ENCODE results near the gene TNFRSF13B.

GRCh38 chr17:16911141-16911937 lies 60.6 kb downstream of the TNFRSF13B start:
- TF ChIP-seq CTCF (IDR thresholded peaks at IDR 0.05 in 2 of 3, conservative IDR thresholded peaks at IDR 0.05 in 1 of 3; ENCODE audit: borderline replicate concordance in 1 of 3, insufficient read depth in 1 of 3, low read depth in 2 of 3, low read length in 2 of 3) (no peak), POLR2AphosphoS5 (IDR thresholded peaks at IDR 0.05; ENCODE audit: low read depth, low read length) (no peak), POLR2A (IDR thresholded peaks at IDR 0.05; ENCODE audit: borderline replicate concordance, extremely low read depth, insufficient read depth, insufficient read length) (no peak), ZFX (IDR thresholded peaks at IDR 0.05) (no peak), ZNF274 (IDR thresholded peaks at IDR 0.05; ENCODE audit: low read depth, low read length) (no peak), SIN3A (IDR thresholded peaks at IDR 0.05; ENCODE audit: low read depth) (no peak)
- TF ChIP-seq, protein P1, sequence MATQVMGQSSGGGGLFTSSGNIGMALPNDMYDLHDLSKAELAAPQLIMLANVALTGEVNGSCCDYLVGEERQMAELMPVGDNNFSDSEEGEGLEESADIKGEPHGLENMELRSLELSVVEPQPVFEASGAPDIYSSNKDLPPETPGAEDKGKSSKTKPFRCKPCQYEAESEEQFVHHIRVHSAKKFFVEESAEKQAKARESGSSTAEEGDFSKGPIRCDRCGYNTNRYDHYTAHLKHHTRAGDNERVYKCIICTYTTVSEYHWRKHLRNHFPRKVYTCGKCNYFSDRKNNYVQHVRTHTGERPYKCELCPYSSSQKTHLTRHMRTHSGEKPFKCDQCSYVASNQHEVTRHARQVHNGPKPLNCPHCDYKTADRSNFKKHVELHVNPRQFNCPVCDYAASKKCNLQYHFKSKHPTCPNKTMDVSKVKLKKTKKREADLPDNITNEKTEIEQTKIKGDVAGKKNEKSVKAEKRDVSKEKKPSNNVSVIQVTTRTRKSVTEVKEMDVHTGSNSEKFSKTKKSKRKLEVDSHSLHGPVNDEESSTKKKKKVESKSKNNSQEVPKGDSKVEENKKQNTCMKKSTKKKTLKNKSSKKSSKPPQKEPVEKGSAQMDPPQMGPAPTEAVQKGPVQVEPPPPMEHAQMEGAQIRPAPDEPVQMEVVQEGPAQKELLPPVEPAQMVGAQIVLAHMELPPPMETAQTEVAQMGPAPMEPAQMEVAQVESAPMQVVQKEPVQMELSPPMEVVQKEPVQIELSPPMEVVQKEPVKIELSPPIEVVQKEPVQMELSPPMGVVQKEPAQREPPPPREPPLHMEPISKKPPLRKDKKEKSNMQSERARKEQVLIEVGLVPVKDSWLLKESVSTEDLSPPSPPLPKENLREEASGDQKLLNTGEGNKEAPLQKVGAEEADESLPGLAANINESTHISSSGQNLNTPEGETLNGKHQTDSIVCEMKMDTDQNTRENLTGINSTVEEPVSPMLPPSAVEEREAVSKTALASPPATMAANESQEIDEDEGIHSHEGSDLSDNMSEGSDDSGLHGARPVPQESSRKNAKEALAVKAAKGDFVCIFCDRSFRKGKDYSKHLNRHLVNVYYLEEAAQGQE (IDR thresholded peaks at IDR 0.05; ENCODE audit: low read depth): no peak
